ENCODE data around the gene AGXT2. TPM values are rescaled to one million over a fixed set of nuclear protein-coding genes. Genes with fewer than 3 reads are reported as not detected.

AGXT2 gene
- total RNA-seq, 1 donor from 2014 or later = not detected

GRCh38 chr5:35058374-35058788, 10.6 kb upstream of the AGXT2 start:
- H3K9me3 Mint-ChIP-seq (ENCODE audit: unreplicated experiment) = no peaks in the 10 kb centered on the region
- no peak overlapping the region for H3K4me3 Mint-ChIP-seq (ENCODE audit: unreplicated experiment)
- H3K4me1 Mint-ChIP-seq (ENCODE audit: low read depth, unreplicated experiment) = no peaks in the 10 kb centered on the region
- TF ChIP-seq CTCF (IDR thresholded peaks at IDR 0.05; ENCODE audit: partially characterized antibody, unreplicated experiment) = no peak
- DNase-seq = no peak
- H3K36me3 Mint-ChIP-seq (ENCODE audit: unreplicated experiment) = no peaks in the 10 kb centered on the region
- H3K27ac Mint-ChIP-seq (ENCODE audit: unreplicated experiment) = no peak overlapping the region
- no peaks in the 10 kb centered on the region for H3K27me3 Mint-ChIP-seq (ENCODE audit: unreplicated experiment)

DNA sequence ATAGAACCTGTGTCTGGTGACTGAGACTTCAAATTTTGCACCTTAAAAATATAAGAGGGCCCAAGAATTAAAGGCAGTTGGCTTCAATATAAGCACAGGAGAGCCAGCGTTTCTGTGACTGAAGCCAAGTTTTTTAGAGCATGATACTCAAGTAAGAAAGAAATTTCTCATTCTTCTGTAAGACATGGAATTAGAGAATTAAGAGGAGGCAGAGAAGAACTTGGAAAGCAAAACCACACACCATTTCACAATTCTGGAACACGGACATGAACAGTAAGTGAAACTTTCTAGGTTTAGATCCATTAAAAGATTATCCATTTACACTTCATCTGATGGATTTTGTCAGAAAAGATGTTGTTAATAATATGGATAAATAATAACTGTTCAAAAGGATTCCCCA, 8.9 kb upstream of the AGXT2 start:
- no peak for TF ChIP-seq CTCF (IDR thresholded peaks at IDR 0.05; ENCODE audit: partially characterized antibody, unreplicated experiment)
- Mint-ChIP-seq H3K4me3 (ENCODE audit: unreplicated experiment) (no peak overlapping the region), H3K27me3 (ENCODE audit: unreplicated experiment) (no peaks in the 10 kb centered on the region), H3K4me1 (ENCODE audit: low read depth, unreplicated experiment) (no peaks in the 10 kb centered on the region), H3K27ac (ENCODE audit: unreplicated experiment) (no peak overlapping the region), H3K36me3 (ENCODE audit: unreplicated experiment) (no peaks in the 10 kb centered on the region), H3K9me3 (ENCODE audit: unreplicated experiment) (no peaks in the 10 kb centered on the region)
- DNase-seq = no peak

GRCh38 chr5:35052838-35053237, 5.1 kb upstream of the AGXT2 start:
- no peak overlapping the region for H3K27ac Mint-ChIP-seq (ENCODE audit: unreplicated experiment)
- DNase-seq = no peak
- no peak overlapping the region for H3K4me3 Mint-ChIP-seq (ENCODE audit: unreplicated experiment)
- H3K36me3 Mint-ChIP-seq (ENCODE audit: unreplicated experiment) = no peaks in the 10 kb centered on the region
- H3K9me3 Mint-ChIP-seq (ENCODE audit: unreplicated experiment) = no peaks in the 10 kb centered on the region
- no peaks in the 10 kb centered on the region for H3K4me1 Mint-ChIP-seq (ENCODE audit: low read depth, unreplicated experiment)
- TF ChIP-seq CTCF (IDR thresholded peaks at IDR 0.05; ENCODE audit: partially characterized antibody, unreplicated experiment) = no peak
- peaks cover 1% of the 10 kb centered on the region for H3K27me3 Mint-ChIP-seq (ENCODE audit: unreplicated experiment)

DNA sequence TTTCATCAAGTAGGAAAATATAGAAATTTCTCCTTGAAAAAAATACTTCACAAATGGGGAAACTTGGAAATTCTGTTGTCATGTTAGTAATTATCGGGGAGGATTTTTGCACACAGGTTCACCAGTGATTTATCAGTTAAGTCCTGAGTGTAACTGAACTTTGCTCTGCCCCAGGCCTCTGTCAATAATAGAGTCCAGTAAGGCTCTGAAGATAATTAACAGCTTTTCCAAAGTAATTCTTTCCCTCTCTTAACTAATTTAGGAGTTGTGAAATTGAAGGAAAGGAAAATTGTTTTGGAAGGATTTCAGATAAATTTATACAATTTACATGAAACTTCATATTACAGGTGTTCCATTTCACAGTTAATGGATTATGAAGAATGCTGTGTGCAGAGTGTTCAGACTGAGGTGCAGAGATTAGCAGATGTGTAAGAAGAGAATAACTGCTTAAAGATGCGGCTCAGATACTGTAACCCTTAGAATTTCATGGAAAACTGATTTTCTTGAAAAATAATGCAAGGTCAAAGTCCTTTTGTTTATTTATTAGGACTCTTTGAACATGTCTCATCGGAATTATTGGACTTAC, 2.9 kb upstream of the AGXT2 start:
- H3K4me3 Mint-ChIP-seq (ENCODE audit: unreplicated experiment) = no peak overlapping the region
- TF ChIP-seq CTCF (IDR thresholded peaks at IDR 0.05; ENCODE audit: partially characterized antibody, unreplicated experiment) = no peak
- H3K9me3 Mint-ChIP-seq (ENCODE audit: unreplicated experiment) = no peaks in the 10 kb centered on the region
- H3K36me3 Mint-ChIP-seq (ENCODE audit: unreplicated experiment) = no peaks in the 10 kb centered on the region
- no peak overlapping the region for H3K27ac Mint-ChIP-seq (ENCODE audit: unreplicated experiment)
- no peak for DNase-seq
- no peaks in the 10 kb centered on the region for H3K4me1 Mint-ChIP-seq (ENCODE audit: low read depth, unreplicated experiment)
- H3K27me3 Mint-ChIP-seq (ENCODE audit: unreplicated experiment) = peaks cover 1% of the 10 kb centered on the region

DNA sequence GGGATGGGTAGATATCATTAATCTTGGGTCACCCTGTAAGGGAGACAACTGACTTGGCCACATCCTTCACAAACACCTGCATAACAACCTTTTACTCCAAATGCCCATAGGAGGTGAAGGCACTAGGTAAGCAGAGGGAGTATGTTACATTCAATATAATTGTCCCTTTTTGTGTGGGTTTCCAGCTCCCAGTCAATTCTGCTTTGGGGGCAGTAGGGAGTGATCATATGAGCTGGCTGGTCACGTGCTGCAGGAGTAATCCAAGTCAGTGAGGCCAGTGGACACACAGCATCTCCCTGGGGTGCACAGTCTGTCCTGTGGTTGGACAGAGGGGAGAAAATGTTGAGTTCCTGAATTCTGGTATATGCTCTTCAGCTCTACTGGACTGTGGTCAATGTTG, 1.2 kb upstream of the AGXT2 start:
- no peaks in the 10 kb centered on the region for H3K4me1 Mint-ChIP-seq (ENCODE audit: low read depth, unreplicated experiment)
- TF ChIP-seq CTCF (IDR thresholded peaks at IDR 0.05; ENCODE audit: partially characterized antibody, unreplicated experiment) = no peak
- no peak overlapping the region for H3K4me3 Mint-ChIP-seq (ENCODE audit: unreplicated experiment)
- peaks cover 1% of the 10 kb centered on the region for H3K27me3 Mint-ChIP-seq (ENCODE audit: unreplicated experiment)
- no peaks in the 10 kb centered on the region for H3K9me3 Mint-ChIP-seq (ENCODE audit: unreplicated experiment)
- no peak overlapping the region for H3K27ac Mint-ChIP-seq (ENCODE audit: unreplicated experiment)
- DNase-seq = no peak
- H3K36me3 Mint-ChIP-seq (ENCODE audit: unreplicated experiment) = no peaks in the 10 kb centered on the region
